HFF-Myc (cell line): ENCODE data around the gene SCN9A.
A peak's percentile ranks its signal among the peaks of the same experiment; 100 is the strongest.

Experiments used
- DNase-seq: peaks from one replicate; pipeline ENCODE4 v3.0.0-alpha.2; 2011; ENCODE audit warnings: low read depth; ENCODE audit errors: extremely low read depth
- H3K4me3 ChIP-seq: replicated peaks from 2 replicates; pipeline ENCODE4 v1.5.1; 2011; ENCODE audit warnings: low read depth, mild to moderate bottlenecking, control low read depth, low read length
- CTCF ChIP-seq: IDR thresholded peaks from 2 replicates; pipeline ENCODE4 v1.5.1; 2012; ENCODE audit warnings: mild to moderate bottlenecking, low read depth, low read length, control low read depth; ENCODE audit errors: missing control alignments

SCN9A gene

GRCh38 chr2:166375736-166376487, at the start of gene SCN9A:
Gene SCN9A, minus strand, starts transcription at chr2:166375944. Its CDS starts 64,188 bp downstream, at chr2:166311756.
- peak; percentile 3 for TF ChIP-seq CTCF
- no peak for DNase-seq
- H3K4me3 ChIP-seq, result peak within 1 kb of the TSS; percentile 68

- no peak overlapping the region for H3K4me3 ChIP-seq
- DNase-seq, result no peak
- TF ChIP-seq CTCF, result no peak
Measured at GRCh38 chr2:166424841-166425240, 49.1 kb upstream of the SCN9A start.

- DNase-seq, result no peak
- H3K4me3 ChIP-seq, result no peak overlapping the region
- peak; percentile 25 for TF ChIP-seq CTCF
Measured at GRCh38 chr2:166419616-166419934, 43.8 kb upstream of the SCN9A start.

DNA sequence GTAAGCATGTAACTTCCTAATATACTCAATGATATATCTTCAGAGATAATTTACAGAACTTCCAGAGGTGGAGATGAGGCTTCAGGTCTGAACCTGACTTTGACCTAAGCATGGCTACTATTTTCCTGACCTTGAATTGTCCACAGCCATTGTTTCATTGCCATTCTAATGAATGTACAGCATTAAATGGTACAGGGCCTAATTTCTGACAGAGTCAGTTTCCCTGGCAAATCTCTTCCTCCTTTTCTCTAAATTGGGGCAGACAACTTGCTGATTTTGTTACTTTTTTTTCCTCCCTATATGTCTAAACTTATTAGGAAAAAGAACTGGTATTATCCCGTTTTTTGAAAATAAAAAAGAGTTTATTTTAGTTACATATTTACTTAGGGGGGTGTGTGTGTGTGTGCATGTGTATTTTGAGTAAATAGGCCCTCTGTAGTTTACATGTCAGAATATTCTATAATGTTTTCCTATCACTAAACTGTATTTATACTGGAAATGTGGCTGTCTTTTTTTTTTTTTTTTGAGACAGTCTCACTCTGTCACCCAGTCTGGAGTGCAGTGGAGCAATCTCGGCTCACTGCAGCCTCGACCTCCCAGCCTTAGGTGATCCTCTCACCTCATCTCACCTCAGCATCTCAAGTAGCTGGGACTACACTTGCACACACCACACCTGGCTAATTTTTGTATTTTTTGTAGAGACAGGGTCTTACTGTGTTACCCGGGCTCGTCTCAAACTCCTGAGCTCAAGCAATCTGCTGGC, 43.3 kb upstream of the SCN9A start:
- DNase-seq, result no peak

GRCh38 chr2:166417669-166418068, 41.9 kb upstream of the SCN9A start:
- H3K4me3 ChIP-seq, result no peak overlapping the region
- no peak for DNase-seq
- TF ChIP-seq CTCF, result no peak

More for the DNA sequence above, 43.3 kb upstream of the SCN9A start:
- no peak for TF ChIP-seq CTCF
- no peak overlapping the region for H3K4me3 ChIP-seq

GRCh38 chr2:166413255-166413654, 37.5 kb upstream of the SCN9A start:
- no peak for TF ChIP-seq CTCF
- DNase-seq, result peak; percentile 5
- H3K4me3 ChIP-seq, result no peak overlapping the region
